OCI-LY7 (cell line): Measurements from ENCODE around the gene CCDC178. TPM values are rescaled to one million over a fixed set of nuclear protein-coding genes. Genes with fewer than 3 reads are reported as not detected.

Experiments
- BruUV-seq: library from RNA; stranded (reverse); fragments of 400-500 nt; replicated peaks from 2 replicates; lab custom pipeline; 2021; lab: Mats Ljungman, UMichigan
- CTCF ChIA-PET: fragments of 300-600 bp; sonication (Branson Sonifier 250); formaldehyde crosslinking; loops from one replicate; lab custom pipeline; 2022; ENCODE audit warnings: antibody characterized with exemption; ENCODE audit not compliant: unreplicated experiment; lab: Charles Lee
- POLR2A ChIA-PET: fragments of 300-600 bp; sonication (Branson Sonifier 250); formaldehyde crosslinking; loops from one replicate; lab custom pipeline; 2022; ENCODE audit warnings: antibody characterized with exemption; lab: Charles Lee
- DNase-seq: peaks from one replicate; pipeline ENCODE4 v3.0.0-alpha.2; 2015; ENCODE audit warnings: low spot score
- H2AFZ ChIP-seq: fragments of 200-600 bp; sonication (generic), shearing (Covaris generic); 2 replicates; pipeline ENCODE4 v1.6.1; 2014; ENCODE audit warnings: mild to moderate bottlenecking, antibody characterized with exemption, low read length, moderate library complexity
- H3K27ac ChIP-seq: fragments of 200-600 bp; sonication (generic); 2 replicates; pipeline ENCODE4 v1.5.1; 2014; ENCODE audit warnings: mixed run types, low read depth, mild to moderate bottlenecking, moderate library complexity, low read length, inconsistent platforms; ENCODE audit not compliant: poor library complexity, severe bottlenecking
- H3K36me3 ChIP-seq: fragments of 200-600 bp; sonication (generic); 2 replicates; pipeline ENCODE4 v1.6.1; 2014; ENCODE audit warnings: mild to moderate bottlenecking, antibody characterized with exemption, low read length, moderate library complexity, mixed read lengths; ENCODE audit not compliant: insufficient read depth
- H3K4me1 ChIP-seq: fragments of 200-600 bp; sonication (generic); 2 replicates; pipeline ENCODE4 v1.5.1; 2014; ENCODE audit warnings: mild to moderate bottlenecking, low read length; ENCODE audit not compliant: insufficient read depth, poor library complexity, severe bottlenecking
- H3K4me2 ChIP-seq: fragments of 200-600 bp; sonication (generic); 2 replicates; pipeline ENCODE4 v1.6.1; 2014; ENCODE audit warnings: mild to moderate bottlenecking, low read length
- H3K4me3 ChIP-seq: fragments of 200-600 bp; sonication (generic); 2 replicates; pipeline ENCODE4 v1.5.1; 2014; ENCODE audit warnings: mild to moderate bottlenecking, low read depth, low read length; ENCODE audit not compliant: poor library complexity, severe bottlenecking
- H3K79me2 ChIP-seq: fragments of 200-600 bp; sonication (generic); 2 replicates; pipeline ENCODE4 v1.6.1; 2016; ENCODE audit warnings: low read depth, mild to moderate bottlenecking, low read length, moderate library complexity, mixed read lengths; ENCODE audit not compliant: insufficient read depth
- H3K9me2 ChIP-seq: fragments of 200-600 bp; sonication (generic); 2 replicates; pipeline ENCODE4 v1.6.1; 2016; ENCODE audit warnings: mild to moderate bottlenecking, low read length, mixed read lengths; ENCODE audit not compliant: insufficient read depth
- H3K9me3 ChIP-seq: fragments of 200-600 bp; sonication (generic); 2 replicates; pipeline ENCODE4 v1.6.1; 2014; ENCODE audit warnings: mild to moderate bottlenecking, mixed run types, low read length, mixed read lengths
- H4K20me1 ChIP-seq: fragments of 200-600 bp; sonication (generic); 2 replicates; pipeline ENCODE4 v1.6.1; 2014; ENCODE audit warnings: mild to moderate bottlenecking, antibody characterized with exemption, low read length, moderate library complexity, mixed read lengths; ENCODE audit not compliant: insufficient read depth
- EZH2phosphoT487 ChIP-seq: fragments of 200-600 bp; sonication (generic); IDR thresholded peaks from 2 replicates; pipeline ENCODE4 v1.6.1; 2018; ENCODE audit warnings: low read depth, borderline replicate concordance, mild to moderate bottlenecking, mixed run types, antibody characterized with exemption, low read length, moderate library complexity, mixed read lengths
- intact Hi-C: fragments of 100-400 bp; cut with micrococcal nuclease; formaldehyde crosslinking; loops from one replicate; pipeline ENCODE4 v1.10.0; 2022; ENCODE audit not compliant: unreplicated experiment
- total RNA-seq, 2 experiments: library from RNA; depleted of rRNA in 1 of 2; stranded (reverse); fragments of >200 nt in 1 of 2; shearing (Covaris generic) in 1 of 2; gene quantifications; 2 replicates each; pipeline ENCODE4 v1.2.3, GENCODE V29; 2014 to 2022
- TF ChIP-seq, protein P1 (sequence below): fragments of 200-600 bp; sonication (generic); conservative IDR thresholded peaks from 2 replicates; pipeline ENCODE4 v1.5.1; 2014; ENCODE audit warnings: mild to moderate bottlenecking, antibody characterized with exemption, low read length, moderate library complexity, mixed read lengths

Gene CCDC178
- total RNA-seq, 2 experiments from 2014 or later = not detected

DNA sequence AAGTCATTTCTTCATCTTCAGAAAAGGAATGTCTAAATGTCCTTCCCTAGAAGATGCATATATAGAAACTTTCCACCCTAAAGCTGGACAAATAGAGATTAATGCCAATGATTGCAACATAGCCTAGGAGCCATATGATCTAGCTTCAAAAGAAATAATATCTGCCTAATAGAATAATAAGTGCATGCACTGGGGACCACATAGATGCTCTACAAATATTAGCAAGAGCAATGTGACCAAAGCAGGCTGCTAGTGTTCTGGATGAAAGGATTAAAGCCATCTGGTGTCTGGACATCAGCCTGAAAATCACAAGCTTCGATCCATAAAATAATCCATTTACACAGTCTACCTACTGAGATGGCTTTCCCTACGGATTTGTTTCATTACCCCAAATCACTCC is 387.6 kb downstream of the CCDC178 start:
- H3K9me3 ChIP-seq = no peaks in the 10 kb centered on the region
- TF ChIP-seq EZH2phosphoT487 = no peak
- TF ChIP-seq, protein P1, sequence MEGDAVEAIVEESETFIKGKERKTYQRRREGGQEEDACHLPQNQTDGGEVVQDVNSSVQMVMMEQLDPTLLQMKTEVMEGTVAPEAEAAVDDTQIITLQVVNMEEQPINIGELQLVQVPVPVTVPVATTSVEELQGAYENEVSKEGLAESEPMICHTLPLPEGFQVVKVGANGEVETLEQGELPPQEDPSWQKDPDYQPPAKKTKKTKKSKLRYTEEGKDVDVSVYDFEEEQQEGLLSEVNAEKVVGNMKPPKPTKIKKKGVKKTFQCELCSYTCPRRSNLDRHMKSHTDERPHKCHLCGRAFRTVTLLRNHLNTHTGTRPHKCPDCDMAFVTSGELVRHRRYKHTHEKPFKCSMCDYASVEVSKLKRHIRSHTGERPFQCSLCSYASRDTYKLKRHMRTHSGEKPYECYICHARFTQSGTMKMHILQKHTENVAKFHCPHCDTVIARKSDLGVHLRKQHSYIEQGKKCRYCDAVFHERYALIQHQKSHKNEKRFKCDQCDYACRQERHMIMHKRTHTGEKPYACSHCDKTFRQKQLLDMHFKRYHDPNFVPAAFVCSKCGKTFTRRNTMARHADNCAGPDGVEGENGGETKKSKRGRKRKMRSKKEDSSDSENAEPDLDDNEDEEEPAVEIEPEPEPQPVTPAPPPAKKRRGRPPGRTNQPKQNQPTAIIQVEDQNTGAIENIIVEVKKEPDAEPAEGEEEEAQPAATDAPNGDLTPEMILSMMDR = no peak

DNA sequence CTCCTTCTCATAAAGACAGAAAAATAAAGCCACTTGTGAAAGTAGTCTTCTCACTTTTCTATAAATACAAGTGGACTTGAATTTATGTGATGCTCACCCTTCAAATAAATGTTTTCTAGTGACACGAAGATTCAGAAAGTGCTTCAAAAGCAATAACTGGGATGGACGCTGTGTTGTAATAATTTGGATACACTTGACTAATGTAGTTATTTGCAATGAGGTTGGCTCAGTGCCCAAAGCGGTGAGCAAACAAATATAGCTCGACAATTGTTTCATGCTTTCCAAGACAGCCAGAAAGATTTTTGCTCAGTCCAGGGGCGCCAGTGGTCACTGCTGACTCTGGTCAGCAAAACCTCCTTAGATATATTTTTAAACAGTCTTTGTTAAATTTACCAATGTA is 389.1 kb downstream of the CCDC178 start:
- Histone ChIP-seq H2AFZ (no peak overlapping the region), H3K9me2 (no peaks in the 10 kb centered on the region), H4K20me1 (no peaks in the 10 kb centered on the region), H3K79me2 (no peaks in the 10 kb centered on the region), H3K4me1 (no peaks in the 10 kb centered on the region), H3K27ac (no peak overlapping the region), H3K4me2 (no peak overlapping the region), H3K4me3 (no peak overlapping the region), H3K9me3 (no peaks in the 10 kb centered on the region), H3K36me3 (no peaks in the 10 kb centered on the region)
- no peak for DNase-seq
- ChIA-PET CTCF (no interaction called here), POLR2A (no interaction called here)
- BruUV-seq = no TSS peak
- intact Hi-C loops = no loop called here
- TF ChIP-seq EZH2phosphoT487 = no peak
- TF ChIP-seq, protein P1 = no peak

More for the DNA sequence above, 387.6 kb downstream of the CCDC178 start:
- Histone ChIP-seq H3K4me3 (no peak overlapping the region), H3K4me2 (no peak overlapping the region), H3K9me2 (no peaks in the 10 kb centered on the region), H3K27ac (no peak overlapping the region), H3K36me3 (no peaks in the 10 kb centered on the region), H3K4me1 (no peaks in the 10 kb centered on the region), H4K20me1 (no peaks in the 10 kb centered on the region), H3K79me2 (no peaks in the 10 kb centered on the region), H2AFZ (no peak overlapping the region)
- POLR2A ChIA-PET = interaction anchor here (0.6 kb wide), 1 partner anchor 1033 kb away, joined by 6 read pairs; no protein-coding TSS in a partner anchor
- intact Hi-C loops = no loop called here
- DNase-seq = no peak
- CTCF ChIA-PET = no interaction called here
- no TSS peak for BruUV-seq

DNA sequence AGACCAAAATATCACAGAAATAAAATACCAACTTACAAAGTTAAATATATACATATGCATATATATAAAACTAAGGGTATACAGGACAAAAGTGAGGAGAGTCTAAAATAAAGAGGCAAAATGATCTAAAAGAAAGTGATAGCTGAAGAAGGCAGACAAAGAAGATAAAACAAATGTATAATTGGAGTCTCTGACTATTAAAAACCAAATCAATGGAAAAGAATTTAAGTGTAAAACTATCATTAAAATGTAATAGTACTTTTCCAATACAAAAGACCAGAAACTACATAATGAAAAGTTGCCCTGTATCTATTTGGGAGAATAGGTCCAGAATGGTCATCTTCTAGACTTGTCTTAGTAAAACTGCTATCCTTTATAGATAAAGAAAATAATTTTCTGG is 400.3 kb downstream of the CCDC178 start:
- no TSS peak for BruUV-seq
- Histone ChIP-seq H3K4me3 (no peak overlapping the region), H2AFZ (no peak overlapping the region), H3K36me3 (no peaks in the 10 kb centered on the region), H3K27ac (no peak overlapping the region), H3K79me2 (no peaks in the 10 kb centered on the region), H3K9me3 (no peaks in the 10 kb centered on the region), H4K20me1 (no peaks in the 10 kb centered on the region), H3K4me1 (no peaks in the 10 kb centered on the region), H3K4me2 (no peak overlapping the region), H3K9me2 (no peaks in the 10 kb centered on the region)
- intact Hi-C loops = no loop called here
- no peak for DNase-seq
- POLR2A ChIA-PET = no interaction called here
- CTCF ChIA-PET = no interaction called here
- TF ChIP-seq EZH2phosphoT487 = no peak
- TF ChIP-seq, protein P1 = no peak
